ENCODE measurements around the gene MAP2K4. TPM values are rescaled to one million over a fixed set of nuclear protein-coding genes. Genes with fewer than 3 reads are reported as not detected.

The MAP2K4 gene
- total RNA-seq, 1 donor from 2014 or later: 36.5 TPM

GRCh38 chr17:11986179-11986941 lies 34.3 kb upstream of the MAP2K4 start:
- Histone ChIP-seq H3K36me3 (peaks cover 33% of the 10 kb centered on the region), H3K9me3 (no peaks in the 10 kb centered on the region), H3K27me3 (no peaks in the 10 kb centered on the region), H3K4me1 (no peaks in the 10 kb centered on the region), H3K4me3 (no peak overlapping the region), H3K27ac (no peak overlapping the region)
- no peak for ATAC-seq
- intact Hi-C loops (cut with DNase I): no loop called here
- no peak for DNase-seq
- no peak for TF ChIP-seq CTCF (IDR thresholded peaks at IDR 0.05)

DNA sequence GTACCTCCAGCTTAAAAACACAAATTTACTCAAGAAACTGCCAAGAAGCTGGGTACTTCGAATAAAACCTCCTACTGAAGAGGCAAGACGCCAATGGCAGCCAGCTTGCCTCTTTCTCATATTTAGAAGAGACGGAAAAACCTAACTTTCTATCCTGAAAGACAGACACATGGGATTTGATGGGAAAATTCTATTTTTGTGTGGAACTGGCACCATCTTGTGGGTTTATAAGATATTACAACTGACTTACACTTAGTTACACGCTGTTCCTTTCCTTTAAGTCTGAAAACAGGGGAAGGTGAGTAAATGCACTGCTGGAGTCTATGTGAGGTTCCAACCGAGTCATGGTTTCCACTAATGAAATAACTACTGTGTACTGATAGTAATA lies 33.7 kb upstream of the MAP2K4 start:
- DNase-seq (no peak), ATAC-seq (peak; percentile 55)
- H3K36me3 ChIP-seq: peaks cover 35% of the 10 kb centered on the region
- no peak overlapping the region for H3K27ac ChIP-seq
- no peaks in the 10 kb centered on the region for H3K4me1 ChIP-seq
- no peaks in the 10 kb centered on the region for H3K27me3 ChIP-seq
- no peak overlapping the region for H3K4me3 ChIP-seq
- peak; percentile 59 for TF ChIP-seq CTCF (IDR thresholded peaks at IDR 0.05)
- H3K9me3 ChIP-seq: no peaks in the 10 kb centered on the region
- intact Hi-C loops (cut with DNase I): no loop called here

DNA sequence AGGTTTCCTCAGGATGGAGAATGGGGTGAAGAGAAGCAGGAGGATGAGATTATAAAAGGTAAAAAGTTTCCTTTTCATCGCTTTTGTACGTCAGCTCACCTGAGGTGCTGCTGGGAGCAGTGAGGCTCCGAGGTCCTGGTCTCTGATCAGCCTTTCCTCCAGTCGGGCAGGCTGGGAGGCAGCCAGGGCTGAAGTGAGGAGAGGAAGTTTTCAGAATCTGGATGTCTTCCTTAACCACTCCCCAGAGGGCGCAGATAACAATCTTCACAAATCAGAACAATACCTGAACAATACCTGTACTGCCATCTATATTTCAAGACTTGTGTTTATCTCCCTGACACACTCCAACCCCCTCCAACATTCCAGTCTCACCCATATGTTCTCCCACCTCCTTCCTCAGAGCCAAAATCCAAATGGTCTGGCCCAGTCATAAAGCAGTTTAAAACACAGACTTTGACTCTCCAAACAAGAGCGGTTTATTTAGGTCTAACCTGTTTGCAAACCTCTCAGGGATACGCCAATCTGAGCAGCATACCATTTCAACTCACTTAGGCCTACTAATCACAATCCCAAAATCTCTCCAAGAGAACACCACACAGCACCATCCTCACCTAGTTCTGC lies 30.2 kb upstream of the MAP2K4 start:
- Histone ChIP-seq H3K9me3 (no peaks in the 10 kb centered on the region), H3K27ac (no peak overlapping the region), H3K27me3 (no peaks in the 10 kb centered on the region), H3K36me3 (peaks cover 23% of the 10 kb centered on the region), H3K4me3 (no peak overlapping the region), H3K4me1 (no peaks in the 10 kb centered on the region)
- DNase-seq: no peak
- TF ChIP-seq CTCF (IDR thresholded peaks at IDR 0.05): no peak
- ATAC-seq: no peak
- intact Hi-C loops (cut with DNase I): no loop called here

- H3K4me1 ChIP-seq: no peaks in the 10 kb centered on the region
- peaks cover 23% of the 10 kb centered on the region for H3K36me3 ChIP-seq
- H3K4me3 ChIP-seq: no peak overlapping the region
- no peak for DNase-seq
- intact Hi-C loops (cut with DNase I): no loop called here
- no peaks in the 10 kb centered on the region for H3K27me3 ChIP-seq
- H3K27ac ChIP-seq: no peak overlapping the region
- no peak for ATAC-seq
- H3K9me3 ChIP-seq: no peaks in the 10 kb centered on the region
- no peak for TF ChIP-seq CTCF (IDR thresholded peaks at IDR 0.05)
Measured at GRCh38 chr17:11991461-11991860, 29.2 kb upstream of the MAP2K4 start.

- peak; percentile 42 for ATAC-seq
- Histone ChIP-seq H3K9me3 (no peaks in the 10 kb centered on the region), H3K36me3 (peaks cover 10% of the 10 kb centered on the region), H3K27ac (peak overlapping the region; percentile 93), H3K4me3 (peak overlapping the region; percentile 88), H3K27me3 (no peaks in the 10 kb centered on the region), H3K4me1 (peaks cover 6% of the 10 kb centered on the region)
- no peak for TF ChIP-seq CTCF (IDR thresholded peaks at IDR 0.05)
- no peak for DNase-seq
- intact Hi-C loops (cut with DNase I): no loop called here
Measured at GRCh38 chr17:11996722-11997146, 23.9 kb upstream of the MAP2K4 start.
